ENCODE results near the gene PARD6G.

DNA sequence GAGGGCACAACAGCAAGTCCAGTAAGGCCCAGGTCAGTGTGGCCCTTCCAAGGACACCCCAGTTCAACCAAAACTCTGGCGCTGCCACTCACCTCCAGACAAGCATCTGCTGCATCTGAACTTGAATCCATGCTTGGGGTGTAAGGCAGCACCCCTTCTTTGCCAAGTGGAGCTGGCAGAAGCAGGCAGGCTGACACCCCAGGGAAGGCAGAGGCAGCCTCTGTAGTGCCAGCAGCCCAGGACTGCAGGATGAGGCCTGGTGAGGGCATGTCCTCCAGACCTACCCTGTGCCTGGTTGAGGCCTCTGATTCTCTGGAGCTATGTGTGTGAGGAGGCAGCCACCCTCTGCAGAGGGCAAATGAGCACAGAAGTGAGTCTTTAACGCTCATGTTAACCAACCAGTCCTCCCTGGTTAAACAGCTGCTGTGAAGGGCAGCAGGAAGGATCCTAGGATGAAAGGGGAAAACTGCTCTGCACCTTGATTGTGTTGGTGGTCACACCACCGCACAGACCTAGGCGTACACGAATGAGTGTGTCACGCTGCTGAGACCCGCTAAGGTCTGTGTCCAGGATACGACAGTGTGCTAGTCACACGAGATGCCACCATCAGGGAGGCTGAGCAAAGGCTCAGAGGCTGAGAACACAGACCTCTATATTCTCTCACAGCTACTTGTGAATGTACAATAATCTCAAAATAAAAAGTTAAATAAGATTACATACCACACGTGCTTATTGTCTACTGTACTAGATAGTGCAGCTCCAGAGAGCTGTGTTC is 2.2 kb downstream of the PARD6G start:
- TF ChIP-seq CTCF (IDR thresholded peaks at IDR 0.05) (no peak), POLR2A (IDR thresholded peaks at IDR 0.05) (no peak)
